Measurements from ENCODE around the gene NRM.

- TF ChIP-seq CTCF (IDR thresholded peaks at IDR 0.05; ENCODE audit: insufficient read depth, low read depth, low read length) (no peak), EZH2 (IDR thresholded peaks at IDR 0.05; ENCODE audit: insufficient read depth, low read length) (no peak)
Measured at GRCh38 chr6:30690403-30691207, at the start of gene NRM.
